ENCODE results near the gene TRAIP.
"Not testable (repeated sequence)": the region's sequence is repeated elsewhere in the genome, so short reads cannot be mapped to it uniquely, and the experiment has no call there.

Gene TRAIP, protein sequence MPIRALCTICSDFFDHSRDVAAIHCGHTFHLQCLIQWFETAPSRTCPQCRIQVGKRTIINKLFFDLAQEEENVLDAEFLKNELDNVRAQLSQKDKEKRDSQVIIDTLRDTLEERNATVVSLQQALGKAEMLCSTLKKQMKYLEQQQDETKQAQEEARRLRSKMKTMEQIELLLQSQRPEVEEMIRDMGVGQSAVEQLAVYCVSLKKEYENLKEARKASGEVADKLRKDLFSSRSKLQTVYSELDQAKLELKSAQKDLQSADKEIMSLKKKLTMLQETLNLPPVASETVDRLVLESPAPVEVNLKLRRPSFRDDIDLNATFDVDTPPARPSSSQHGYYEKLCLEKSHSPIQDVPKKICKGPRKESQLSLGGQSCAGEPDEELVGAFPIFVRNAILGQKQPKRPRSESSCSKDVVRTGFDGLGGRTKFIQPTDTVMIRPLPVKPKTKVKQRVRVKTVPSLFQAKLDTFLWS

DNA sequence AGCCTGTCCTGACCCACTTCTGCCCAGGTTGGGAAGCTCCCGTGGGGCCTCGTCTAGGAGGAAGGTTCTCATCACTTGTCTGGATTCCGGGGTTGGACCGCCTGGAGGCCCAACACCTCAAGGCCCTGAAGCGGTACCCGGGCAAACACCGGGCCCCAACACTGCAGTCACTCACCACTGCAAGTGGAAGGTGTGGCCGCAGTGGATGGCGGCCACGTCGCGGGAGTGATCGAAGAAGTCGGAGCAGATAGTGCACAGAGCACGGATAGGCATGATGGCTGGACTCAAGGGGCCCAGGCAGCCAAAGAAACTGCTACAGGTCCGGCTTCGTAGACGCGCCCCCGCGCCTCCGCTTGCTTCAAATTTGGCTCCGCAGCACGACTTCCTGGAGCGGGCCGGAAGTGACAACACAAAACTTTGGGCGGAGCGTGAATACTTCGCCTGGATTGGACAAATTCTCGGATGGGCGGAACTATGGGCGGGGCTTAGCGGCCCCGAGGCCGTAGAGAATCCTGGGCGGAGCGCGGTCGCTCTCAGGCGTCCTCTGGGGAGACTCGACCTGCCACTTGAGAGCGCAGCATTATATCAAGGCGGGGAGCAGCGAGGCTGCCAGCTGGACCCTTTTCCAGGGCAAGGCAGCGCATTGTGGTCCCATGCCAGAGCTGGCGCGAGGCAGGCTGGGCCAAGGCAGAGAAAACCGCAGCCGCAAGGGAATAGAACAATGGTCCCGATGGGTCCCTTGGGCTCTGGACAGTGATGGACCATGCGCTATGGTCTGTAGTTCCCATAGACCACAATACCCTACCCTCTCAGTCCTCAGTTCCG, at the start of gene TRAIP:
Gene TRAIP, minus strand, starts transcription at position 384 of the 825 bp plus-strand sequence. Its CDS starts 111 bp downstream, at position 273.
- peak; percentile 90 to 95 (median 92) for DNase-seq (ENCODE audit: low read depth in 2 of 3, low spot score in 1 of 3)

DNA sequence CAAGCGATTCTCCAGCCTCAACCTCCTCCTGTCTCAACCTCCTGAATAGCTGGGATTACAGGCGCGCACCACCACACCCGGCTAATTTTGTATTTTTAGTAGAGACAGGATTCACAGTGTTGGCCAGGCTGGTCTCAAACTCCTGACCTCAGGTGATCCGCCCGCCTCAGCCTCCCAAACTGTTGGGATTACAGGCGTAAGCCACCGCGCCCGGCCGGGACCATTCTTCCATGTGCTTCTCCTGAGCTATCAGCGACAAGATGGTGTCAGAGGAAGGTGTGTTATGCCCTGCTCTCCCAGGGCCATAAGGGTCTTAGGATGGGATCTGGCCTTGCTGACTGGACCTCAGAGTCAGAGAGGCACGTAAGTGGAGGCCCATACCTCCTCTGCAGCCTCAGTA, 48.1 kb upstream of the TRAIP start:
- not testable (repeated sequence) for DNase-seq (ENCODE audit: low read depth in 2 of 3, low spot score in 1 of 3)

DNA sequence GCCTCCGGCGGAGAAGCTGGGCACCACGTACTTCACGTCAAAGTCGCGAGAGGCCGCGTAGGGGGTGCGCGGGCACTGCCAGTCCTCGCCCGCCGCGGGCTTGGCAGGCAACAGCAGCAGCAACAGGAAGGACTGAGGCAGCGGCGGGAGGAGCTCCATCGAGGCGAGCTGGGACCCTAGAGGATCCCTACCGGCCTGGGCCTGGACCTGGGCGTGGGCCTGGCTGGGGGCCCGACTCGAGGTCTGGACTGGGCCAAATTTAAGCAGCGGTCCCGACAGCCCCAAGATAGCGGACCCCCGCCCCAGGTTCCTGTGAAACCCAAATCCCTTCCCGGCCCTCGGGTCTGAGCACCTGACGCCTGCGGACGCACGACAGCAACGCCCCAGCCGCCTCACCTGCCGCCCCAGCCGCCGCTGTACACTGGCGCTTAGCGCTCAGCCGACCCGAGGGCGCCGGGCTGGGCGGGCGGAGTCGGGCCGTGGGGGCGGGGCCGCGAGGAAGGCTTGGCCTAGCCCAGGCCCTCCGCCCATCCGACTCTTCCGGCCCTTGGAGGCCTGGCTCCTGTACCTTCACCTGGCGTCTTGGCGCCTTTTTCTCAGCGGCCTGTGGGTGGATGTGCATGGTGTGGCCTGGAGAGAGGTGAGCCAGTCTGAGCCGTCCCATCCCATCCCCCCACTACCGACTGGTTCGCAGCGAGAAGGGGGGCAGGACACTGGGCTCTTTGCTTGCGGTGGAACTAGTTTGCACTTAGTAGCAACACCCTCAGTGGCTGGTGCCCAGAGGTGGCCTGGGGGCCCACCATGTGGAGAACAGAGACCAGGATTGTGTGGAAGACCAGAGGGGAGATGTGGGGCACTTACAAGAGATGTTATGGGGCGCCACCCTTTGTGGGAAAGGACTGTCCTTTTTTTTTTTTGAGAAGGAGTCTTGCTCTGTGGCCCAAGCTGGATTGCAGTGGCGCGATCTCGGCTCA, 47.4 kb upstream of the TRAIP start, which contains the start of gene MST1R:
Gene MST1R, minus strand, starts transcription at position 423 of the 974 bp plus-strand sequence. Its CDS starts 264 bp downstream, at position 159.
- peak; percentile 72 to 81 (median 78) for DNase-seq (ENCODE audit: low read depth in 2 of 3, low spot score in 1 of 3)

DNA sequence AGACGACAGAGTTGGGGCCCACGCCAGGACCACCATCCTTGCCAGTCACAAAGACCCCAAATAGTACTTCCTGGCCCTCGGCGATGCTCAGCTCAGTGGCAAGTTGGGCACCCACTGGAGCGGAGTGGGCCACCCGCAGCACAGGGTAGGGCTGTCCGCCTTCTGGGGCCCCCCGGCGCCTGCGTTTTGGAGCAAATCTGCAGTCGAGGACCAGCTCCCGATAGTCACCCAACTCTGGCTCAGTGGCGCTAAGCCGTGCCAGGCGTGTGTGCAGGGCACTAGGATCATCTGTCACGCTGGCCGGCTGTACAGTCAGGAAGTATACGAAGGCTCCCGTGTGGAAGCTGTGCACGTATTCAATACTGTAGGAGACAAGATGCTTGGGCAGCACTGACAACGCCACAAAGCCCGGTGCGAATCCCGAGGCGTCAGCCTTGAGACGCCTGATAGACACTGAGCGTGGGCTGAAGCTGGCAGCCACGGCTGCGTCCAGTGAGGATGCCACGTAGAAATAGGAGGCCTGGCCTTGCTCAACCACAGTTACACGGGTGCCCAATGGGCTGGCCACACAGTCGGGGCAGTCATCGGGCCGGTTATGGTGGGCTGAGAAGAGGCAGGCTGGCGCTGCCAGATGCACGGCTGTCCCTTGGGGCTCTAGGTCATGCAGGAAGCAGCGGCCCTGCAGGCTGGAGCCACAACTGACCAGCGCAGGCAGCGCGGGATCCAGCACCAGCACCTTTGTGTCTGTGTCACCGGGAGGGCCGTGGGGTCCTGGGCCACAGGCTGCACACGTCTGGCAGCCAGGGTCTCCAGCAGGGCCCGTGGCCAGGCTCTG, 46.4 kb upstream of the TRAIP start:
- DNase-seq (ENCODE audit: low read depth in 2 of 3, low spot score in 1 of 3), result no peak

DNA sequence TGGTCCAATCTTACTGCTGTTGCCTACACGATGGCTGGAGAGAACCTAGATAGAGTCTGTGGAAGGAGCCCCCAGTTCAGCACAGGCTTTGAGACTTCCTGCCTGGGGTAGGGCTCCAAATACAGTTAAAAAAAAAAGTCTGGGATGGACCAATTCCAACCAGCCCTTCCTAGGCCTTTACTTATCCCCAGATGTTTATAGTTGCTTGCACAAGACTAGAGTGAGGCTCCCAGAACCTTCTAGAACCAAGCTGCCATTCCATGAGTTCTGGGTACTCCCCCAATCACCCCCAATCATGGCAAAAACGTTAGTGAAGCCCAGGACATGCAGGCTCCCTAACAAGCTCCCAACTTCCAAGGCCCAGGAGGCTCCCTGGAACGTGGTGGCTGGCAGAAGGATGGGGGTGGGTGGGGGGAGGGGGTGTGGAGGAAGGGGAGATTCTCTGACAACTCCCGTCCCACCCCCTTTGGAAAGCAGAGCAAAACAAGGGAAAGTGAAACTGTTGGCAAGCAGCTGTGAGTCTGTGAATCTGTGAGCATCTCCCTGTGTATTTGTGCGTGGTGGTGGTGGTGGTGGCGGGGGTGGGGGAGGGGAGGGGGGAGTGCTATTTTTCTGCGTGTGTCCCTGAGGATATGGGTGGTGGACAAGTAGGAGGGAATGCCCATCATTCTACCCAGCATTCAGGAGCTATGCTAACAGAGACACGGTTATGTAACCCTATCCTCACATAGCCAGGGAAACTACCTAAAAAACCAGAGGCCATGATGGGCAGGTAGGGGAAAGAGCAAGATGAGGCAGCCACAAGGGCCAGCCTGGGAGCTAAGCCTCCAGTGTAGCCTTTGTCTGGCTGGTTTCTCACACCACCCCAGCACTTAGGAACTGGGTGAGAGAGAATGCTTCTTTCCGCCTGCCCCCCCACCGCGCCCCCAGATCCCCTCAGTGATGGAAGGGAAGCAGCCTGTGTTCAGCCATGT, 45.3 kb upstream of the TRAIP start:
- no peak for DNase-seq (ENCODE audit: low read depth in 2 of 3, low spot score in 1 of 3)

DNA sequence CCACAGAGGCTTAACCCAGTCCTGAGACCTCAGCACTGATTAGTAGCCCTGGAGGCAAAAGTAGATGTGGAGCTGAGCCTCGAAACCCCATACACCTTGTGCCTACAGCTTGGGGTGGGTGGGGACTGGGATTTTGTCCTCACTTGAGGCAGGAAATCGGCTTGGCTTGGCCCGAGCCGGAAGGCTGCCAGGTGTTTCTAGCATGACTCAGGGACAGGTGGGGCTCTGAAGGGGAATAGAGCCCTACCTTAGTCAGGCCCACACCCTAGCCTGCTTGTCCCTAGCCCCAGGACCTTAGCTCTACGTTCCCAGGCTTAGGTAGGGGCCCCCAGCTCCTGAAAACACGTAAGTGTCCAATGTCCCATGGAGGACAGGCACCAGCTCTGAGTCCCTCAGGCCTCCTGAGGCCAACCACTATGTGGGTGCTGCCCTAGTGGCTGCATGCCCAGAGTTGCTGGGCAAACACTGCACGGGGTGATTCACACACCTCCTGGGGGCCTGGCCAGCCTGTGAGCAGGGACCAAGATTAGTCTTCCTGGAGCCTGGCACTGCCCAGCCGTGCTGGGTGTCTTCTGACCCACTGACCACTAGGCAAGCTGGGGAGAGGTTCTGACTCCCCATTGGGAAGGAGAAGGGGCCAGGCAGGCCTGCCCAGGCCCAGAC, 44.3 kb upstream of the TRAIP start:
- DNase-seq (ENCODE audit: low read depth in 2 of 3, low spot score in 1 of 3), result no peak

DNA sequence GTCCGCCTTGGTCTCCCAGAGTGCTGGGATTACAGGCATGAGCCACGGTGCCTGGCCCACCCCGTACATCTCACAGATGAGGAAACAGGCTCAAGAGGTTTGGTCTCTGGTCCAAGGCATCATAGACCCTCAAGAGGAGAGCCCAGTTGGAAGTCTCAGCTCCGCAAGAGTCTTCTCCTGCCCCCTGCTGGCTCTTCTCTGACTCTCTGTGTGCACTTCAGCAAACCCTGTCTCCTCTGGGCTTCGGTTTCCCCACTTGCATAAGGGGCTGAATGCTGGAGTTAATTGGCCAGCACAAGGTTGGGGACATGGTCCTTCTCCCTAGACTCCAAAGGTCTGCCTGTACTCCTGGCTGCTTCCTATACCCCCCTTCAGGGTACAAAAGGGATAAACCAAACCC, 43.5 kb upstream of the TRAIP start:
- DNase-seq (ENCODE audit: low read depth in 2 of 3, low spot score in 1 of 3), result no peak

DNA sequence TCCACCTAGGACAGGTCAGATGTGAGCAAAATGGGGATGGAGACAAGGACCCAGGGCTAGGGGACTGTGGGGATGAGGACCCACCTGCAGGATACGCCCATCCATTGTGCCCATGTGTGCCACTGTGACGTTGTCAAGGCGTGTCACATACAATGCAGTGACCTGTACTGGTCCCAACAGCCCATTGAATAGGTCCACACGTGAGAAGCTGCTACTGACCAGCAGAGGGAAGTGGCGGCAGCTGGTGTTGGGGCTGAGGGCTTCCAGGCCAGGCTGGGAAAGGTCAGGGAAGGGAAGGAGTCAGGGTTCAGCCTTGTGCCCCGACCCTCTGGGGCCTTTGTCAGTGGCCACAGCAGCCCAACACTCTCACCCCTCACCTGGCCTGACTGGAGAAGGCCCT, 42.6 kb upstream of the TRAIP start:
- DNase-seq (ENCODE audit: low read depth in 2 of 3, low spot score in 1 of 3), result no peak

DNA sequence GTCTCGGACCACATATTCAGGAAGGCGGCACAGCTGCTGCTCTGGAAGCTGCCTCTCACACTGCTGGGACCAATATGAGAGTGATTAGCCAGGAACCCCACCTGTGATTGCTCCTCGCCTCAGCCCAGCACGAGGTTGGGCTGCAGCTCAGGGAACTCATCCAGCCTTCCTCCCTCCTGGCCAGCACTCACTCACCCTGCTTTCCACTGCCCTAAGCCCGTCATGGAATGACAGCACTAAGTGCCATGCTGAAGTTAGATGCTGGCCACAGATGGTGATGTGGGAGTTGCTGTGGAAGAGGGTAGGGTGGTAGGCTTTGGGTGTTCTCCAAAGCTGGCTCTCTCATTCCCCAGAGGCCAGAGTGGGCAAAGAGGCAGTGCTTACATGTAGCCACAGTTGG, 40.0 kb upstream of the TRAIP start:
- no peak for DNase-seq (ENCODE audit: low read depth in 2 of 3, low spot score in 1 of 3)

DNA sequence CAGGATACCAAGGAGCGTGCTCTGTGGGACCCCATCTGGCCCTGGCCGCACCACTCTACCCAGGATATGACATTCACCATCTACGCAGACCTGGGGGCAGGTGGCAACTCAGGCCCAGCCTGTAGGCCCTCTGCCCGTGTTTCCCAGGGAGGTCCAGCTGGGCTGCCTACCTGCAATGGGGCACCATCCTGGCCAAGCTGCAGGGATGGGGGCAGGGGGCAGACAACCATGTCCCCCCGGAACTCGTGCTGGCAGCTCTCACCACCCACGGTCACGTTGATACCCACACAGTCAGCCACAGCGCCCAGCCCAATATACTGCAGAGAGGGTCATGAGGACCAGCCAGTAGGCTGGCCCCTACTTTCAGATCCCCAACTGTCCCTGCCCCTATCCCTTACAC, 39.4 kb upstream of the TRAIP start:
- DNase-seq (ENCODE audit: low read depth in 2 of 3, low spot score in 1 of 3), result no peak

DNA sequence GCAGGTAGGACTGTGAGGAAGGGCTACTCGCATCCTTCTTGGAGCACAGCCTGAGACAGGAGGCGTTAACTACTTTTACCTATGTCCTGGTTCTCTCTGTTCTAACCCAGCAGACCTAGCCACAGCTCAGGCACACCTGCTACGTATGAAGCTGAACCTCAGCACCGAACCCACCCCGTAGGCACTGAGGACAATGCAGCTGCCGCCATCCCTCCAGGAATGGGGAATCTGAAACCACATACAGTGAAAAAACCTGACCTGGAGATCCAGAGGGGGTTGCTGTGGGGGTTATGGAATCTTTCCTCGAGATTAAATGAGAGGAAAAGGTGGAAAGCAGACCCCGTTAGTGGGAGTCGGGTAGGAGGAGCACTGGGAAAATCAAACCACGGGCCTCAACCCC, 32.9 kb upstream of the TRAIP start:
- no peak for DNase-seq (ENCODE audit: low read depth in 2 of 3, low spot score in 1 of 3)

DNA sequence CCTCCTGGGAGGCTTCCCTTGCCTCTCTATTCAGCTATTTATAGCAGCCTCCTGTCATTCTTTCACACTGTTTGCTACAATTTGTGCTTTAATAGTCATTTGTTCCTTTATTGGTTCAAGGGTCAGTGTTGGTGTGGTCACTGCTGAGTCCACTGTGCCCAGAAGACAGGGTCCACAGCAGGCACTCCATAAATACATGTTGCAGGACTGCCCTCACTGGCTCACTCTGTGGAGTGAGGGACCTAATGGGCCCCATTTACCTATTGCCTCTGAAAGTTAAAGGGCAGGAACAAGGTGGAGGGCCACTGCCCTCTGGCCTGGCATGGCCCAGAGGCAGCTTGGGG, 30.5 kb upstream of the TRAIP start:
- no peak for DNase-seq (ENCODE audit: low read depth in 2 of 3, low spot score in 1 of 3)

DNA sequence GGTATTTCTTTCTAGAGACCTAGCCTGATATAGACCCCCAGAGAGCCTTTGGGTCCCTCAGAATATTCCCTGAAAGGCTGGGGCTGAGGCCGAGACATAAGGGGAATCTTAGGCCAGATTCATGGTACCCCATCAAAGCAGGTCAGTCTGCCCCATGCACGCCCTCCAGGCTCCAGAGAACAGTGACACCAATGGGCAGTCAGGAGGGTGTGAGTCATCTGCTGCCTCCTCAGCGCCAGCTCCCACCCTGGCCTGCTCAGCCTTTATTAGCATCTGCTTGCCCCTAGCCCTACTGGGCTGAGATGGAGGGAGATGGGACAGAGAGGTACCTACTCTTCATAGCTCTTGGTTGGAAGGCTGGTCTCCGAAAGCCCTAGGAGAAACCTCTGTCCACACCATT, 27.6 kb upstream of the TRAIP start:
- no peak for DNase-seq (ENCODE audit: low read depth in 2 of 3, low spot score in 1 of 3)

DNA sequence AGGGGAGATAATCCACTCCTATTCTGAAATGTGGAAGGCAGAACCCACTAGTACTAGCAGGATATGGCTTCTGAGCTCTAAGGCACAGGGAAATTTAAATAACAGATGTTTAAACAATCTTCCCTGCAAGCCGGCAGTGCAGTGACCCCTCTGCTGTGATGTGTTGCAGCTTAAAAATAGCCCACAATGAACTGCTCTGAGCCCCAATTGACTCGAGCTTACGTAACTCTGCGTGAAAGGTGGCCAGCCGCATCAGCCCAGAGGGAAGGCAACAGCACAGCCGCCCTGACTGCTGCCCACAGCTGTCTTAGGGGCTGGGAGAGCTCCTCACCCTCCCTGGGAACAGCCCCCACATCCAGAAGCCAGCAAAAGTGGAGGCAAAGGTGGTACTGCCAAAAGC, 25.8 kb upstream of the TRAIP start:
- no peak for DNase-seq (ENCODE audit: low read depth in 2 of 3, low spot score in 1 of 3)

DNA sequence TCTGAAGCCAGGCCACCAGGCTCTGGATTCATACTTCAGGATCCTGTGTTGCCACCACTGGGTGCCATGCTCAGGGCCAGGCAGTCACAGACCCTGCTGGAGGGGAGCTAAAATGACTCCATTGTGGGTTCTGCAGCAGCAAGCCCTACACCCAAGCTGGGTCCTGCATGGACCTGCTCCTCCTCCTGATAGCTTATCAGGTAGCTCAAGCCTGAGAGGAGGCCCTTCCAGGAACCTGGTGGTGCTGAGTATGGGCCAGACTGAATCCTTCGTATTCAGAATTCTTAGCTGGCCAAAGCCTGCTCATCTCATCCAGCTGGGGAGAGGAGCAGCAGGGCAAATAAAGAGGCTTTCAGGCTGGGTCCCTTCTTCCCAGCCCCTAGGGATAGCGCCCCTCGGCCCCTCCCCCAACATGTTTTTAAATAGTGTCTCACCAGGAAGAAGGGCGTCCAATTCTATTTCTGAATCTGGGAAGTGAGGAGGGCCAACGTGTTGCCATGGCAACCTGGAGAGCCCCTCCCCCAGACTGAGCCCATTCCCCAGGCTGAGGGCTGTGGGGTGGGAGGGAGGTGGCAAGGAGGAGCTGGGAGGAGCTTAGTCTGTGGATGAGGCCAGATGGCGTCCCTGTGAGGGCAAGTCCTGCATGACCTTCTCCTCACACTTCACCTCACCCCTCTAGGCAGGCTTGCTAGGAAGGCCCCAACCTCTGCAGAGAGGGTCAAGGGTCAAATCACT, 24.4 kb upstream of the TRAIP start:
- DNase-seq (ENCODE audit: low read depth in 2 of 3, low spot score in 1 of 3), result no peak

DNA sequence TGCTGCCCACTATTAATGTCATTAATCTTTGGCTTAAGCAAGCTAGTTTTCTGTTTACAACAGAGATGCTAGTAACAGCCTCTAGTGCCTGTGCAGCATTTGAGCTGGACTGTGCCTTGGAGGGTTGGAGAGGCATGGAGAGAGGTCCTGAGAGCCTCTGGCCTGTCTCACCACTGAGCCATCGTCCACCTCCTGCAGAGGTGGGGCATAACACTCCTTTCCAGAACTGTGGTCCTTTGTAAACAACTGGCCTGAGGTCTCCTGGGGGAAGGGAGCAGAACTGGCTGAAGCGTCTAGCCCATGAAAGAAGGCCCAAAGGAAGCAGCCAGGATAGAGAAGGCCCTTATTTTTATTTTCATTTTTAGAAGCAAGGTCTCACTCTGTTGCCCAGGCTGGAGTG, 23.4 kb upstream of the TRAIP start:
- no peak for DNase-seq (ENCODE audit: low read depth in 2 of 3, low spot score in 1 of 3)

DNA sequence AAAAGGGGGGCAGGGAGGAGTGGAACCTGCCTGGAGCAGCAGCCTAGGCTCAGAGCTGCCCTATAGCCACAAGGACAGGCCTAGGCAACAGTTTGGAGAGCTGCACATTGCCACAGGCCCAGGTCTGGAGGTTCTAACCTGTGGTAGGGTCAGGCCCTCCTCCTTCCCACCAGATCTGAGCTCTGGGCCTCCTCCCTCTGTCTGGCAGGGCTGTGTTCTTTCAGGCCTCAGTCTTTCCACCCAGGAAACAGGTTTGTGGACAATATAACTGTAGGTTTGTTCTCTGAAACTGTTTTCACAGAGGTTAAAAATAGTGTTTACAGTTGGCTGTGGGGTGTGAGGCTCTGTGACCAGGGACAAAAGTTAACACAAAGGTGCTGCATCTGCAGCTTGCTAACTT, 22.3 kb upstream of the TRAIP start:
- DNase-seq (ENCODE audit: low read depth in 2 of 3, low spot score in 1 of 3), result no peak

DNA sequence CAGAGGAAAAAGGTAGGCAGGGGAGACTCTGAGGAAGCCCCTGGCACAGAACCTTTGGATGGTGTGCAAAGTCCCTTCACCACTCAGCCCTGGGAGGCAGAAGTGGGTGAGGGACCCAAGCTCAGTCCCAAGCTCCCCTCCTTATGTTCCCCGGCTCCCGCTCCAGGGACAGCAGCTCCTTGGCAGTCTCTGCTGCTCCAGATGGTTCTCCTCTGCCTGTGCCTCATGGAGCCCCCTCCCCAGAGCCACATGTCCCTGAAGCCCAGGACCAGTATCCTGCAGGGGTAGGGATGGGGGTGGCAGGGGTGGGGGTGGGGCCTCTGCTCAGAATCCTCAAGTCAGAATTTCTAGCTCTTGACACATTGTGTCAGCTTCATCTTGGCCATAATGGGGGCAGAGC, 21.4 kb upstream of the TRAIP start:
- no peak for DNase-seq (ENCODE audit: low read depth in 2 of 3, low spot score in 1 of 3)
